Tibial artery (tissue), 4 donors: ENCODE measurements around the gene GSTT2B.
"Not testable (repeated sequence)": the region's sequence is repeated elsewhere in the genome, so short reads cannot be mapped to it uniquely, and the experiment has no call there.

ENCODE experiments used
- DNase-seq, 2 donors: peaks; one replicate each; pipeline ENCODE4 v3.0.0-alpha.2; 2019
- H3K27ac ChIP-seq, 2 donors: fragments of 200-600 bp; sonication (generic) in 1 of 2; 1 replicate in 1 of 2; 2 replicates in 1 of 2; pipeline ENCODE4 v1.5.1; 2018 to 2019; ENCODE audit warnings: mild to moderate bottlenecking in 1 of 2
- H3K27me3 ChIP-seq, 2 donors: fragments of 200-600 bp; sonication (generic) in 1 of 2; one replicate each; pipeline versions ENCODE4 v1.5.1 to v1.6.0; 2016 to 2019
- H3K36me3 ChIP-seq, 3 donors: fragments of 200-600 bp; sonication (generic) in 2 of 3; one replicate each; pipeline ENCODE4 v1.5.1; 2016 to 2019; ENCODE audit warnings: mild to moderate bottlenecking in 2 of 3
- H3K4me1 ChIP-seq, 4 donors: fragments of 200-600 bp; sonication (generic) in 2 of 4; 1 replicate in 3 of 4; 2 replicates in 1 of 4; pipeline ENCODE4 v1.5.1; 2016 to 2019
- H3K4me3 ChIP-seq, 2 donors: fragments of 200-600 bp; sonication (generic) in 1 of 2; 1 replicate in 1 of 2; 2 replicates in 1 of 2; pipeline ENCODE4 v1.5.1; 2018 to 2019; ENCODE audit warnings: mild to moderate bottlenecking in 2 of 2
- H3K9me3 ChIP-seq, 3 donors: fragments of 200-600 bp; sonication (generic) in 1 of 3; one replicate each; pipeline ENCODE4 v1.5.1; 2016 to 2019
- CTCF ChIP-seq, 2 experiments: fragments of 200-600 bp in 1 of 2; fragments of 450-650 bp in 1 of 2; IDR thresholded peaks; one replicate each; pipeline ENCODE4 v1.5.1; 2017 to 2019; ENCODE audit warnings: antibody characterized with exemption in 2 of 2, mild to moderate bottlenecking in 1 of 2, moderate library complexity in 1 of 2
- intact Hi-C: fragments of 100-400 bp; cut with DNase I; formaldehyde crosslinking; loops from one replicate; pipeline ENCODE4 v1.15.0; 2023; ENCODE audit warnings: low total_unique reads

Gene GSTT2B

DNA sequence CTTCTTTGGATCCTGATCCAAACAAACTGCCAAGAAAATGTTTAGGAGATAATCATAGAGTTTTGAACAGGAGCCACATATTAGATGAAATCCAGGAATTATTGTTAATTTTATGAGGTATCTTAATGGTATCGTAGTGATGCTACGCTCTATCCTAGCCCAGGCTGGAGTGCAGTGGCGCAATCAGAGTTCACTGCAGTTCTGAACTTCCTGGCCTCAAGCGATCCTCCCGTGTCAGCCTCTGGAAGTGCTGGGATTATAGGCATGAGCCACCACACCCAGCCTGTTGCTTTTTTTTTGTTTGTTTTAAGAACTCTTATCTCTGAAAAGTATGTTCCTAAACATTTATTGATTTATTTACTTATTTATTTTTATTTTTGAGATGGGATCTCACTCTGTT is 41.9 kb upstream of the GSTT2B start:
- no peaks in the 10 kb centered on the region for H3K27me3 ChIP-seq
- no peaks in the 10 kb centered on the region for H3K36me3 ChIP-seq
- H3K4me3 ChIP-seq = no peak overlapping the region
- peaks cover 0 to 17% (median 11%) of the 10 kb centered on the region in 4 donors for H3K4me1 ChIP-seq
- no peak overlapping the region for H3K27ac ChIP-seq
- no peaks in the 10 kb centered on the region for H3K9me3 ChIP-seq
- no peak for TF ChIP-seq CTCF (IDR thresholded peaks at IDR 0.05)
- intact Hi-C loops = no loop called here
- DNase-seq = no peak

- Histone ChIP-seq H3K9me3 (no peaks in the 10 kb centered on the region), H3K27me3 (no peaks in the 10 kb centered on the region), H3K36me3 (no peaks in the 10 kb centered on the region), H3K27ac (no peak overlapping the region), H3K4me1 (peaks cover 0 to 17% (median 11%) of the 10 kb centered on the region in 4 donors), H3K4me3 (no peak overlapping the region)
- no peak for TF ChIP-seq CTCF (IDR thresholded peaks at IDR 0.05)
- DNase-seq = no peak
- intact Hi-C loops = no loop called here
These were observed 41.3 kb upstream of the GSTT2B start for GRCh38 chr22:24002272-24002671.

GRCh38 chr22:24001314-24001713 is 40.3 kb upstream of the GSTT2B start:
- intact Hi-C loops = no loop called here
- Histone ChIP-seq H3K36me3 (no peaks in the 10 kb centered on the region), H3K27ac (no peak overlapping the region), H3K4me3 (no peak overlapping the region), H3K4me1 (peaks cover 0 to 16% (median 11%) of the 10 kb centered on the region in 4 donors), H3K27me3 (no peaks in the 10 kb centered on the region), H3K9me3 (no peaks in the 10 kb centered on the region)
- DNase-seq = no peak
- TF ChIP-seq CTCF (IDR thresholded peaks at IDR 0.05) = no peak

DNA sequence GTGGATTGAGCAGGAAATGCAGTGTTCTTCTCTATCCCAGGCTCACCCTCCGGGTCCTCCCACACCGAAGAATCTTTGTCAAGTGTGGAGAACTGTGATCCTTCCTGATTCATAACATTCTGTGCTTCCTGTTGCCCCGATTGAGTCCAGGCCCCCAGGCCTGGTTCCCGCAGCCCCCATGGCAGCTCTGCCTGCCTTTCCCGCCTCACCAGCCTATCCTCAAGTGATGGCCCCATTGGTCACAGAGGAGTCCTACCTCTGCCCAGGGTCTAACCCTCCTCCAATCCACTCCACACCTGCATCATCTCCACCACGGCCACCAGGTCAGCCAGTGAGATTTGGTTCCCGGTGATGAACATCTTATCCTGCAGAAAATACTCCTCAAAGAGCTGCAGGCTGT is 38.8 kb upstream of the GSTT2B start:
- H3K9me3 ChIP-seq, H3K4me3 ChIP-seq, intact Hi-C loops, H3K27ac ChIP-seq, H3K4me1 ChIP-seq, H3K27me3 ChIP-seq, DNase-seq, H3K36me3 ChIP-seq: not testable (repeated sequence)

GRCh38 chr22:23997092-23997491 is 36.1 kb upstream of the GSTT2B start:
- intact Hi-C loops = no loop called here
- Histone ChIP-seq H3K36me3 (no peaks in the 10 kb centered on the region), H3K4me1 (no peaks in the 10 kb centered on the region), H3K27me3 (no peaks in the 10 kb centered on the region), H3K4me3 (no peak overlapping the region), H3K9me3 (no peaks in the 10 kb centered on the region), H3K27ac (no peak overlapping the region)
- DNase-seq = no peak
- no peak for TF ChIP-seq CTCF (IDR thresholded peaks at IDR 0.05)

- H3K4me1 ChIP-seq, H3K4me3 ChIP-seq, intact Hi-C loops, DNase-seq, H3K27me3 ChIP-seq, H3K9me3 ChIP-seq, H3K36me3 ChIP-seq, H3K27ac ChIP-seq: not testable (repeated sequence)
These were observed 32.7 kb upstream of the GSTT2B start for GRCh38 chr22:23993581-23994177.

GRCh38 chr22:23993080-23993479 is 32.1 kb upstream of the GSTT2B start:
- intact Hi-C loops, H3K9me3 ChIP-seq, H3K36me3 ChIP-seq, H3K27me3 ChIP-seq, DNase-seq, H3K4me1 ChIP-seq, H3K4me3 ChIP-seq, H3K27ac ChIP-seq: not testable (repeated sequence)

- H3K27me3 ChIP-seq, H3K27ac ChIP-seq, H3K4me3 ChIP-seq, H3K36me3 ChIP-seq, H3K9me3 ChIP-seq, DNase-seq, intact Hi-C loops, H3K4me1 ChIP-seq: not testable (repeated sequence)
These were observed 28.7 kb upstream of the GSTT2B start for GRCh38 chr22:23989583-23990244.

GRCh38 chr22:23986538-23987178 is 25.7 kb upstream of the GSTT2B start:
- H3K4me1 ChIP-seq, H3K27me3 ChIP-seq, DNase-seq, H3K4me3 ChIP-seq, intact Hi-C loops, H3K9me3 ChIP-seq, H3K27ac ChIP-seq, H3K36me3 ChIP-seq: not testable (repeated sequence)

GRCh38 chr22:23986089-23986488 is 25.1 kb upstream of the GSTT2B start:
- DNase-seq, H3K4me1 ChIP-seq, H3K9me3 ChIP-seq, intact Hi-C loops, H3K27ac ChIP-seq, H3K36me3 ChIP-seq, H3K27me3 ChIP-seq, H3K4me3 ChIP-seq: not testable (repeated sequence)
